GM19099 (cell line): ENCODE data around the gene ANKRD39.

ENCODE experiments used
- POLR2A ChIP-seq: IDR thresholded peaks from 3 replicates; pipeline ENCODE4 v1.6.1; 2011; ENCODE audit warnings: low read depth; ENCODE audit not compliant: insufficient read length; ENCODE audit errors: extremely low read depth

ANKRD39 gene

DNA sequence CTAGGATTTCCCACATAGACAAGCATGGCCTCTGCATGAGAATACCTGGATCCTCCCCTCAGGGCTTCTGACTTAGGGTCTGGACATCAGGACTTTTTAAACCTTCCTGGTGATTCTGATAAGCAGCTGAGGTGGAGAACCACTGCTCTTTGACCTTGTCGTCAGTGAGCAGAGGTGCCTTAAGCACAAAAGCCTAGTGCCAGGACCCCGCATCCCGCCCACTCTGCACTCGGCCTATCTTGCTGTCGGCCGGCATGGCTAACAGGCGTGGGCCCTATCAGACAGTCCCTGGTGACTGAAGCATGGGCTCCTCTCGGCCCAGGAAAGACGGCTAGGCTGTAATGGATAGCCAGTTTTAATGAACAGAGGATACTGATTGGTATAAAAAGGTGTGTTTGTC is 20.2 kb downstream of the ANKRD39 start:
- no peak for TF ChIP-seq POLR2A

DNA sequence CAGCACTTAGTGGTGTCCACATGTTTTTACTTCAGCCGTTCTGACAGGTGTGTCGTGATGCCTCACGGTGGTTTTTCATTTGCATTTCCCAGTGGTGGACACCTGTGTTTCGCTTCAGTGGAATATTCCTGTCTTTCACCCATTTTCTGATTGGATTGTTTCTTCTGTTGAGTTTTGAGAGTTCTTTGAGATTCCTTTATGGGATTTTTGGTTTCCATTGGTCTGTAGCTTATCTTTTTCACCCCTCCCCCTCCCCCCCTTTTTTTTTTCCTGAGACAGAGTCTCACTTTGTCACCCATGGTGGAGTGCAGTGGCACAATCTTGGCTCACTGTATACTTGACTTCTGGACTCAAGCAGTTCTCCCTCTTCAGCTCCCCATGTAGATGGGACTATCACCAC is 22.0 kb downstream of the ANKRD39 start:
- TF ChIP-seq POLR2A = no peak

DNA sequence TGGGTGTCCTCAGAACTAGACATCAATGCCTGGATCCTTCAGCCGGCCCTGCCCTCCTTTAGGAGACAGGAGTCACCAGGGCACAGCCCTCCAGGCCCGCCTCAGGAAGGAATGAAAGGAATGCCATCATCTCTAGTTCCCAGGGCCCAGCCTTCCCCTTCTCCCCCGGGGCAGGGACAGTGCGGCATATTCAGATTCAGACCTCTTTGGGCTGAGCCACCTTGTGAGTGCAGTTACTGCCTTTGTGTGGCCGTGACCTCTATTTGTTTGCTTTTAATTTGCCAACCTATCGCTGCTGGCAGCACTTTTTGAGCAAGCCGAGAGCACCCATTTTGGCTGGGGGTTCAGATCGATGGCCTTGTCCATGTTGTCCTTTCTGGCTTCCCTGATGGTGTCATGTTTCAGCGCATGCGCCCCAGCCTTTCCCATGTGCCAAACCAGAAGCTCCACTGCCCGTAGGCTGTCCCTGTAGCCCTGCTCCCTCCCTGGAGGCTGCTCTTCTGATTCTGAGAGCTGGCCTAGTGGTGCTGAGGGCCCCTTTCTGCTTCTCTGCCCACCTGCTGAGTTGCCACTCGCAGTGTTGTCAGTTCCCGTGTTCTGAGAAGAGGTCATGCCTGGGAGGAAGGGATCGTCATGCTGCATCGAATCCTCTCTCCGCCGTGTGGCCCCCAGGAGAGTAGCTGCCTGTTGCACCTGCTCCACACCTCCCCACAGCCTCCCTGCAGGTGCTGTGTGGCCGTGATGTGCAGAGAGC is 24.9 kb downstream of the ANKRD39 start:
- no peak for TF ChIP-seq POLR2A

DNA sequence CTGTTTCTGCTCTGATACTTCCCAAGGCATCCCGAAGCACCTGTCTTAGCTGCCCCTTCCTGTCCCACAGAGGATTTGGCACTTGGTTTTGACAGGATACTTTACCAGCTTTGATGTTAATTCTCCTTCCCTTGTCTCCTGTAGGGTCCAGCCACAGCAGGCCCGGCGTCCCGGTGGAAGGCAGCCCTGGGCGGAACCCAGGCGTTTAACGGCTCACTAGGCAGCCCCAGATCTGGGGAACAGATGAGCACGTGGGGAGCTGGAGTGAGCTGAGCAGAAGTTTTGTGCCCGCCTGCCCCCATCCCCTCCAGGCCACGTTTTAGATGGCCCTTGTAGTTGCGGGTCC is 25.4 kb downstream of the ANKRD39 start:
- no peak for TF ChIP-seq POLR2A

DNA sequence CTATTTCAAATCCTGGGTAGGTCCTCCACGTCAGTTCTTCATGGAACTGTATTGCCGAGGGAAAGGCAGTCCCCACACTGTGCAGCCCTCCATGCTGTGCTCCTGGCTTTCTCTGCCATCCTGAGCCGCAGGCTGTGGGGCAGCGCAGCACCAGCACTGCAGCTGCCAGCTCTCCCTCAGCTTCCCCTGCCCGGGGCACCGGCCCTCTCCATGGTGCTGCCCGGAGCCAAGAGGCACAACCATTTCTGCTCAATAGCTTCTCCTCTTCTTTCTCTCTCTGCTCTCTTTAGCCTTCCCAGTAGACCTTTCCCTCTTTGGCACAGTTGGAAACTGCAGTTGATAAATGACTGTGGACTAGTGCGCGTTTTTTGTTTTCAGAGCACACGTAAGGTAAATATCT is 26.1 kb downstream of the ANKRD39 start:
- TF ChIP-seq POLR2A = no peak

GRCh38 chr2:96830044-96830562 is 27.7 kb downstream of the ANKRD39 start:
- TF ChIP-seq POLR2A = no peak

- TF ChIP-seq POLR2A = no peak
Measured at GRCh38 chr2:96828874-96829273, 28.9 kb downstream of the ANKRD39 start.

DNA sequence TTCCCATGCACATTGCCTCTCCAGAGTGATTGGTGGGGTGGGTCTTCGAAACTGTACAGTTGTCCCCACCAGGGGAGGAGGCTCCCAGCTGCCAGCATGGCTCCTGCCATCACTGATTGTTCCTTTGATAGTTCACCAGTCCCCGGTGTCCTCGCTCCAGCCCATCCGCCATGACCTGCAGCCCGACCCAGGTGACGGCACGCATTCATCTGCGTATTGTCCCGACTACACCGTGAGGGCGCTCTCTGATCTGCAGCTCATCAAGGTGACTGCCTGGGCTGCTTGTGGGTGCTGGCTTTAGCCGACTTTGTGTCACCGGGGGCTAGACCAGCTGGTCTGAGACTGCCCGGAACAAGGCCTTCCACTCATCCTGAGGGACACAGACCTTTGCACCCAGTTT is 29.4 kb downstream of the ANKRD39 start:
- TF ChIP-seq POLR2A = no peak

GRCh38 chr2:96826546-96827278 is 31.1 kb downstream of the ANKRD39 start:
- no peak for TF ChIP-seq POLR2A

DNA sequence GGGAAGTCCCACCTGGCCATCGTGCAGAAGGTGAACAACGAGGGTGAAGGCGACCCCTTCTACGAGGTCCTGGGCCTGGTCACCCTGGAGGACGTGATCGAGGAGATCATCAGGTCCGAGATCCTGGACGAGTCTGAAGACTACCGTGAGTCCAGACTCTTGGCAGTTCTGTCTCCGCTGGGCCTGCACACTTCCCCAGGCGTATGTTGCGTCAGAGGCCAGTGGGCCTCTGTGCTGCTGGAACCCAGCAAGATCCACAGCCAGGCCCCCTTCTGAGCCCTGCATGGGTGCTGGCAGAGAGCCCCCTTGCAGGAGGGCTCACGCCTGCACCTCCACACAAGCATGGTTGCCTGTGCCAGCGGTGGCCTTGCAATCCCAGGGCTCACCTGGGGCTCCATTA is 32.8 kb downstream of the ANKRD39 start:
- no peak for TF ChIP-seq POLR2A

GRCh38 chr2:96824079-96824870 is 33.5 kb downstream of the ANKRD39 start:
- TF ChIP-seq POLR2A = no peak

DNA sequence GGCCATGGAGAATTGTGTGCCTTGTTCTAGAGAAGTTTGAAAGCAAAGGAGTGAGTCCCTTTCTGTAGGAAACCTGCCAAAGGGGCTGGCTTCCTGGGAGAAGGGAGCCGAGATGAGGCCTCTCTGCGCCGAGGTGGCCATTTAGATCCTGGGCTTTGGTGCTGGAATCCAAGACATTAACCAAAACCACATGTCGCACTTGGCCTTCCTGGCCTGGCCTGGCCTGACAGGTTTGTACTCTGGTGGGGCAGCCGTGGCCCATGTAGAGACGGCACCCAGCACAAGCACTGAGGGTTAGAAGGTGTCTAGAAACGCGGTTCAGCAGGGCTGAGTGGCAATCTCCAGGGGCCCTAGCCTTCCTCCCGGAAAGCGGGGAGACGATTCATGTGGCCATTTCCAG is 34.6 kb downstream of the ANKRD39 start:
- no peak for TF ChIP-seq POLR2A

- TF ChIP-seq POLR2A = no peak
Measured at GRCh38 chr2:96822786-96823185, 35.0 kb downstream of the ANKRD39 start.

DNA sequence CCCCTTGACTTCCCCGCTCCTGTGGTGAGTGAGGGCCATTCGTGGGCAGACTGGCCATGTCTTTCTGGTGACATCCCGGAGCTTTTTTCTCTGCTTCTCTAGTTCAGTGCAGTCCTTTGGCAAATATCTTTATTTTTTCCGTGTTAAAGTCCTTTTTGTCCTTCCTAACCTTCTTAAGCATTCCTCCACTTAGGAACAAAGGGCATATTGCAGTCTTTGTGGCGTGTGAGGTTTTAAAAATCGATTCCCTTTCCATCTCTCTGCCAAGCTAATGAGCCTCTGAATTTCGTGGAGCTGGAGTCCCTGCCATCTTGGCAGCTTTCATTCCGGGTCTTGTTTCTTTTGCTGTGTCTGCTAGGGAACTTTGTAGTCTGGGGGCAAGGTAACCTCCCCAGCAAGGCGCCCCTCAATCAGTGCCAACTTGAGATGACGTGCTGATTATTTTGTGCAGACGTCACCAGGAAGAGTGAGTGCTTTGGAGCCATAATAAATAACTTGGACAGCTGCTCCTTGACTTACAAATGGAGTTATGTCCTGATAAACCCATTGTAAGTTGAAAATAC is 36.6 kb downstream of the ANKRD39 start:
- TF ChIP-seq POLR2A = no peak

- TF ChIP-seq POLR2A = no peak
Measured at GRCh38 chr2:96819876-96820511, 37.8 kb downstream of the ANKRD39 start.
